HEK293 (cell line): ENCODE results near the gene PDSS1.

Experiments used
- BCL11B ChIP-seq: fragments of 450-650 bp; formaldehyde crosslinking; IDR thresholded peaks from 2 replicates; pipeline ENCODE4 v1.5.1; 2016; ENCODE audit warnings: low read depth, missing biosample characterization, missing genetic modification characterization
- IKZF3 ChIP-seq: fragments of 450-650 bp; IDR thresholded peaks from 2 replicates; pipeline ENCODE4 v1.5.0; 2018; ENCODE audit warnings: missing biosample characterization, mild to moderate bottlenecking, missing genetic modification characterization, moderate library complexity
- INSM2 ChIP-seq: fragments of 450-650 bp; formaldehyde crosslinking; IDR thresholded peaks from 2 replicates; pipeline ENCODE4 v1.5.1; 2016; ENCODE audit warnings: missing biosample characterization, missing genetic modification characterization
- MEIS1 ChIP-seq: sonication (generic); formaldehyde crosslinking; IDR thresholded peaks from 2 replicates; pipeline ENCODE4 v1.8.1; 2022; ENCODE audit warnings: missing genetic modification reagents, mild to moderate bottlenecking, borderline replicate concordance
- SP7 ChIP-seq: fragments of 450-650 bp; formaldehyde crosslinking; IDR thresholded peaks from 2 replicates; pipeline ENCODE4 v1.5.1; 2016; ENCODE audit warnings: missing biosample characterization, missing genetic modification characterization
- YY1 ChIP-seq: fragments of 450-650 bp; formaldehyde crosslinking; IDR thresholded peaks from 2 replicates; pipeline ENCODE4 v1.5.1; 2018; ENCODE audit warnings: missing biosample characterization, missing genetic modification characterization
- YY2 ChIP-seq: fragments of 450-650 bp; formaldehyde crosslinking; IDR thresholded peaks from 2 replicates; pipeline ENCODE4 v1.5.1; 2016; ENCODE audit warnings: missing biosample characterization, missing genetic modification characterization
- ZBTB20 ChIP-seq: fragments of 450-650 bp; formaldehyde crosslinking; IDR thresholded peaks from 2 replicates; pipeline ENCODE4 v1.5.1; 2016; ENCODE audit warnings: missing biosample characterization, missing genetic modification characterization
- ZBTB44 ChIP-seq: fragments of 450-650 bp; IDR thresholded peaks from 2 replicates; pipeline ENCODE4 v1.5.1; 2018; ENCODE audit warnings: missing biosample characterization, mild to moderate bottlenecking, missing genetic modification characterization
- ZFP37 ChIP-seq: fragments of 450-650 bp; formaldehyde crosslinking; IDR thresholded peaks from 2 replicates; pipeline ENCODE4 v1.5.1; 2016; ENCODE audit warnings: missing biosample characterization, missing genetic modification characterization
- ZFP69B ChIP-seq: fragments of 450-650 bp; formaldehyde crosslinking; IDR thresholded peaks from 2 replicates; pipeline ENCODE4 v1.5.1; 2016; ENCODE audit warnings: missing biosample characterization, missing genetic modification characterization
- ZNF155 ChIP-seq: fragments of 450-650 bp; formaldehyde crosslinking; IDR thresholded peaks from 2 replicates; pipeline ENCODE4 v1.5.1; 2016; ENCODE audit warnings: missing biosample characterization, missing genetic modification characterization
- ZNF311 ChIP-seq: fragments of 450-650 bp; formaldehyde crosslinking; IDR thresholded peaks from 2 replicates; pipeline ENCODE4 v1.5.1; 2017; ENCODE audit warnings: missing biosample characterization, missing genetic modification characterization, borderline replicate concordance
- ZNF350 ChIP-seq: fragments of 450-650 bp; formaldehyde crosslinking; IDR thresholded peaks from 2 replicates; pipeline ENCODE4 v1.5.0; 2017; ENCODE audit warnings: missing biosample characterization, mild to moderate bottlenecking, missing genetic modification characterization
- ZNF362 ChIP-seq: fragments of 450-650 bp; formaldehyde crosslinking; IDR thresholded peaks from 2 replicates; pipeline ENCODE4 v1.5.1; 2016; ENCODE audit warnings: missing biosample characterization, missing genetic modification characterization
- ZNF514 ChIP-seq: fragments of 450-650 bp; formaldehyde crosslinking; IDR thresholded peaks from 2 replicates; pipeline ENCODE4 v1.5.1; 2016; ENCODE audit warnings: missing biosample characterization, missing genetic modification characterization
- ZNF639 ChIP-seq: fragments of 450-650 bp; formaldehyde crosslinking; IDR thresholded peaks from 2 replicates; pipeline ENCODE4 v1.5.1; 2016; ENCODE audit warnings: missing biosample characterization, missing genetic modification characterization
- ZNF747 ChIP-seq: fragments of 450-650 bp; formaldehyde crosslinking; IDR thresholded peaks from 2 replicates; pipeline ENCODE4 v1.5.1; 2016; ENCODE audit warnings: missing biosample characterization, missing genetic modification characterization
- ZSCAN16 ChIP-seq: fragments of 450-650 bp; formaldehyde crosslinking; IDR thresholded peaks from 2 replicates; pipeline ENCODE4 v1.5.1; 2016; ENCODE audit warnings: missing biosample characterization, missing genetic modification characterization
- TF ChIP-seq, protein P1 (sequence below): fragments of 450-650 bp; formaldehyde crosslinking; IDR thresholded peaks from 2 replicates; pipeline ENCODE4 v1.5.1; 2017; ENCODE audit warnings: missing biosample characterization, missing genetic modification characterization
- TF ChIP-seq, protein P2 (sequence below): fragments of 450-650 bp; formaldehyde crosslinking; IDR thresholded peaks from 2 replicates; pipeline ENCODE4 v1.5.1; 2016; ENCODE audit warnings: missing biosample characterization, missing genetic modification characterization, low read depth
- TF ChIP-seq, protein P3 (sequence below): fragments of 450-650 bp; formaldehyde crosslinking; IDR thresholded peaks from 2 replicates; pipeline ENCODE4 v1.5.1; 2016; ENCODE audit warnings: missing biosample characterization, missing genetic modification characterization
- TF ChIP-seq, protein P4 (sequence below): fragments of 450-650 bp; formaldehyde crosslinking; IDR thresholded peaks from 2 replicates; pipeline ENCODE4 v1.5.1; 2016; ENCODE audit warnings: missing biosample characterization, missing genetic modification characterization, borderline replicate concordance

Gene PDSS1

GRCh38 chr10:26755443-26755903 is 58.0 kb downstream of the PDSS1 start (continued):
- no peak for TF ChIP-seq INSM2 (tag by site-specific recombination)
- TF ChIP-seq ZFP37 (tag by site-specific recombination), result peak; percentile 52; the same call in 1 of the 2 replicates
- TF ChIP-seq, protein P1, sequence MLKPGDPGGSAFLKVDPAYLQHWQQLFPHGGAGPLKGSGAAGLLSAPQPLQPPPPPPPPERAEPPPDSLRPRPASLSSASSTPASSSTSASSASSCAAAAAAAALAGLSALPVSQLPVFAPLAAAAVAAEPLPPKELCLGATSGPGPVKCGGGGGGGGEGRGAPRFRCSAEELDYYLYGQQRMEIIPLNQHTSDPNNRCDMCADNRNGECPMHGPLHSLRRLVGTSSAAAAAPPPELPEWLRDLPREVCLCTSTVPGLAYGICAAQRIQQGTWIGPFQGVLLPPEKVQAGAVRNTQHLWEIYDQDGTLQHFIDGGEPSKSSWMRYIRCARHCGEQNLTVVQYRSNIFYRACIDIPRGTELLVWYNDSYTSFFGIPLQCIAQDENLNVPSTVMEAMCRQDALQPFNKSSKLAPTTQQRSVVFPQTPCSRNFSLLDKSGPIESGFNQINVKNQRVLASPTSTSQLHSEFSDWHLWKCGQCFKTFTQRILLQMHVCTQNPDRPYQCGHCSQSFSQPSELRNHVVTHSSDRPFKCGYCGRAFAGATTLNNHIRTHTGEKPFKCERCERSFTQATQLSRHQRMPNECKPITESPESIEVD (tag by site-specific recombination), result peak; percentile 64
- TF ChIP-seq YY2 (tag by site-specific recombination), result no peak
- TF ChIP-seq, protein P2, sequence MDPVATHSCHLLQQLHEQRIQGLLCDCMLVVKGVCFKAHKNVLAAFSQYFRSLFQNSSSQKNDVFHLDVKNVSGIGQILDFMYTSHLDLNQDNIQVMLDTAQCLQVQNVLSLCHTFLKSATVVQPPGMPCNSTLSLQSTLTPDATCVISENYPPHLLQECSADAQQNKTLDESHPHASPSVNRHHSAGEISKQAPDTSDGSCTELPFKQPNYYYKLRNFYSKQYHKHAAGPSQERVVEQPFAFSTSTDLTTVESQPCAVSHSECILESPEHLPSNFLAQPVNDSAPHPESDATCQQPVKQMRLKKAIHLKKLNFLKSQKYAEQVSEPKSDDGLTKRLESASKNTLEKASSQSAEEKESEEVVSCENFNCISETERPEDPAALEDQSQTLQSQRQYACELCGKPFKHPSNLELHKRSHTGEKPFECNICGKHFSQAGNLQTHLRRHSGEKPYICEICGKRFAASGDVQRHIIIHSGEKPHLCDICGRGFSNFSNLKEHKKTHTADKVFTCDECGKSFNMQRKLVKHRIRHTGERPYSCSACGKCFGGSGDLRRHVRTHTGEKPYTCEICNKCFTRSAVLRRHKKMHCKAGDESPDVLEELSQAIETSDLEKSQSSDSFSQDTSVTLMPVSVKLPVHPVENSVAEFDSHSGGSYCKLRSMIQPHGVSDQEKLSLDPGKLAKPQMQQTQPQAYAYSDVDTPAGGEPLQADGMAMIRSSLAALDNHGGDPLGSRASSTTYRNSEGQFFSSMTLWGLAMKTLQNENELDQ (tag by site-specific recombination), result no peak
- no peak for TF ChIP-seq ZNF350
- 0 out of 2 replicates have a peak, but pooled peaks have one; percentile 33 for TF ChIP-seq SP7 (tag by site-specific recombination)
- no peak for TF ChIP-seq MEIS1 (CRISPR knock-in tag)
- no peak for TF ChIP-seq ZNF311 (tag by site-specific recombination)
- TF ChIP-seq YY1 (tag by site-specific recombination), result no peak
- TF ChIP-seq ZNF639 (tag by site-specific recombination), result 0 out of 2 replicates have a peak, but pooled peaks have one; percentile 14
- TF ChIP-seq IKZF3 (tag by site-specific recombination), result 0 out of 2 replicates have a peak, but pooled peaks have one; percentile 22
- no peak for TF ChIP-seq ZFP69B (tag by site-specific recombination)
- TF ChIP-seq, protein P3, sequence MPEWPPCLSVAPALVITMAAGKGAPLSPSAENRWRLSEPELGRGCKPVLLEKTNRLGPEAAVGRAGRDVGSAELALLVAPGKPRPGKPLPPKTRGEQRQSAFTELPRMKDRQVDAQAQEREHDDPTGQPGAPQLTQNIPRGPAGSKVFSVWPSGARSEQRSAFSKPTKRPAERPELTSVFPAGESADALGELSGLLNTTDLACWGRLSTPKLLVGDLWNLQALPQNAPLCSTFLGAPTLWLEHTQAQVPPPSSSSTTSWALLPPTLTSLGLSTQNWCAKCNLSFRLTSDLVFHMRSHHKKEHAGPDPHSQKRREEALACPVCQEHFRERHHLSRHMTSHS (tag by site-specific recombination), result no peak
- TF ChIP-seq ZBTB44 (tag by site-specific recombination), result peak; percentile 97
- TF ChIP-seq ZSCAN16 (tag by site-specific recombination), result no peak
- no peak for TF ChIP-seq ZNF155 (tag by site-specific recombination)
- no peak for TF ChIP-seq ZBTB20 (tag by site-specific recombination)
- TF ChIP-seq, protein P4, sequence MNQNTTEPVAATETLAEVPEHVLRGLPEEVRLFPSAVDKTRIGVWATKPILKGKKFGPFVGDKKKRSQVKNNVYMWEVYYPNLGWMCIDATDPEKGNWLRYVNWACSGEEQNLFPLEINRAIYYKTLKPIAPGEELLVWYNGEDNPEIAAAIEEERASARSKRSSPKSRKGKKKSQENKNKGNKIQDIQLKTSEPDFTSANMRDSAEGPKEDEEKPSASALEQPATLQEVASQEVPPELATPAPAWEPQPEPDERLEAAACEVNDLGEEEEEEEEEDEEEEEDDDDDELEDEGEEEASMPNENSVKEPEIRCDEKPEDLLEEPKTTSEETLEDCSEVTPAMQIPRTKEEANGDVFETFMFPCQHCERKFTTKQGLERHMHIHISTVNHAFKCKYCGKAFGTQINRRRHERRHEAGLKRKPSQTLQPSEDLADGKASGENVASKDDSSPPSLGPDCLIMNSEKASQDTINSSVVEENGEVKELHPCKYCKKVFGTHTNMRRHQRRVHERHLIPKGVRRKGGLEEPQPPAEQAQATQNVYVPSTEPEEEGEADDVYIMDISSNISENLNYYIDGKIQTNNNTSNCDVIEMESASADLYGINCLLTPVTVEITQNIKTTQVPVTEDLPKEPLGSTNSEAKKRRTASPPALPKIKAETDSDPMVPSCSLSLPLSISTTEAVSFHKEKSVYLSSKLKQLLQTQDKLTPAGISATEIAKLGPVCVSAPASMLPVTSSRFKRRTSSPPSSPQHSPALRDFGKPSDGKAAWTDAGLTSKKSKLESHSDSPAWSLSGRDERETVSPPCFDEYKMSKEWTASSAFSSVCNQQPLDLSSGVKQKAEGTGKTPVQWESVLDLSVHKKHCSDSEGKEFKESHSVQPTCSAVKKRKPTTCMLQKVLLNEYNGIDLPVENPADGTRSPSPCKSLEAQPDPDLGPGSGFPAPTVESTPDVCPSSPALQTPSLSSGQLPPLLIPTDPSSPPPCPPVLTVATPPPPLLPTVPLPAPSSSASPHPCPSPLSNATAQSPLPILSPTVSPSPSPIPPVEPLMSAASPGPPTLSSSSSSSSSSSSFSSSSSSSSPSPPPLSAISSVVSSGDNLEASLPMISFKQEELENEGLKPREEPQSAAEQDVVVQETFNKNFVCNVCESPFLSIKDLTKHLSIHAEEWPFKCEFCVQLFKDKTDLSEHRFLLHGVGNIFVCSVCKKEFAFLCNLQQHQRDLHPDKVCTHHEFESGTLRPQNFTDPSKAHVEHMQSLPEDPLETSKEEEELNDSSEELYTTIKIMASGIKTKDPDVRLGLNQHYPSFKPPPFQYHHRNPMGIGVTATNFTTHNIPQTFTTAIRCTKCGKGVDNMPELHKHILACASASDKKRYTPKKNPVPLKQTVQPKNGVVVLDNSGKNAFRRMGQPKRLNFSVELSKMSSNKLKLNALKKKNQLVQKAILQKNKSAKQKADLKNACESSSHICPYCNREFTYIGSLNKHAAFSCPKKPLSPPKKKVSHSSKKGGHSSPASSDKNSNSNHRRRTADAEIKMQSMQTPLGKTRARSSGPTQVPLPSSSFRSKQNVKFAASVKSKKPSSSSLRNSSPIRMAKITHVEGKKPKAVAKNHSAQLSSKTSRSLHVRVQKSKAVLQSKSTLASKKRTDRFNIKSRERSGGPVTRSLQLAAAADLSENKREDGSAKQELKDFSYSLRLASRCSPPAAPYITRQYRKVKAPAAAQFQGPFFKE (tag by site-specific recombination), result no peak
- TF ChIP-seq ZNF362 (tag by site-specific recombination), result 0 out of 2 replicates have a peak, but pooled peaks have one; percentile 26
- TF ChIP-seq ZNF514 (tag by site-specific recombination), result no peak
- TF ChIP-seq ZNF747 (tag by site-specific recombination), result no peak
- no peak for TF ChIP-seq BCL11B
